Caco-2 (cell line): ENCODE data around the gene MAFF. TPM values are rescaled to one million over a fixed set of nuclear protein-coding genes. Genes with fewer than 3 reads are reported as not detected.

Experiments
- BruUV-seq: library from RNA; stranded (reverse); fragments of 400-500 nt; replicated peaks from 2 replicates; lab custom pipeline; 2021; lab: Mats Ljungman, UMichigan
- CTCF ChIA-PET: fragments of 300-600 bp; sonication (Branson Sonifier 250); formaldehyde crosslinking; loops from one replicate; lab custom pipeline; 2022; ENCODE audit warnings: antibody characterized with exemption; lab: Charles Lee
- POLR2A ChIA-PET: fragments of 300-600 bp; sonication (Branson Sonifier 250); formaldehyde crosslinking; loops from one replicate; lab custom pipeline; 2022; ENCODE audit warnings: antibody characterized with exemption; lab: Charles Lee
- DNase-seq, 2 experiments: peaks; one replicate each; pipeline versions ENCODE4 v3.0.0 to v3.0.0-alpha.2; 2020 to 2022
- H3K27me3 ChIP-seq: replicated peaks from 2 replicates; pipeline ENCODE4 v1.6.0; 2011; ENCODE audit warnings: low read length; ENCODE audit not compliant: control insufficient read depth, insufficient read depth
- H3K36me3 ChIP-seq: 2 replicates; pipeline ENCODE4 v1.5.1; 2011; ENCODE audit warnings: low read length; ENCODE audit not compliant: control insufficient read depth, insufficient read depth
- H3K4me1 ChIP-seq: fragments of 250-450 bp; sonication (Bioruptor Pico); 2 replicates; pipeline ENCODE4 v1.5.1; 2020; ENCODE audit warnings: mild to moderate bottlenecking
- H3K4me3 ChIP-seq: 2 replicates; pipeline ENCODE4 v1.5.1; 2011; ENCODE audit warnings: low read depth, mild to moderate bottlenecking, control low read depth, low read length
- H3K9me3 ChIP-seq: fragments of 250-450 bp; sonication (Bioruptor Pico); 2 replicates; pipeline ENCODE4 v1.5.1; 2020; ENCODE audit warnings: mild to moderate bottlenecking, moderate library complexity
- H3K27ac Mint-ChIP-seq: one replicate; pipeline ENCODE4 v1.8.0; 2022; ENCODE audit warnings: mixed read lengths; ENCODE audit not compliant: unreplicated experiment
- H3K27me3 Mint-ChIP-seq: one replicate; pipeline ENCODE4 v1.8.0; 2022; ENCODE audit warnings: mixed read lengths; ENCODE audit not compliant: insufficient read depth, unreplicated experiment
- H3K36me3 Mint-ChIP-seq: one replicate; pipeline ENCODE4 v1.8.0; 2022; ENCODE audit warnings: mild to moderate bottlenecking, mixed read lengths; ENCODE audit not compliant: insufficient read depth, unreplicated experiment
- H3K4me1 Mint-ChIP-seq: one replicate; pipeline ENCODE4 v1.8.0; 2022; ENCODE audit warnings: low read depth, mixed read lengths; ENCODE audit not compliant: unreplicated experiment
- H3K4me3 Mint-ChIP-seq: one replicate; pipeline ENCODE4 v1.8.0; 2022; ENCODE audit warnings: mild to moderate bottlenecking, moderate library complexity, mixed read lengths; ENCODE audit not compliant: unreplicated experiment
- H3K9me3 Mint-ChIP-seq: one replicate; pipeline ENCODE4 v1.8.0; 2022; ENCODE audit warnings: mixed read lengths; ENCODE audit not compliant: unreplicated experiment
- intact Hi-C: fragments of 100-400 bp; cut with micrococcal nuclease; formaldehyde crosslinking; loops from one replicate; pipeline ENCODE4 v1.10.0; 2022; ENCODE audit not compliant: unreplicated experiment
- total RNA-seq: library from RNA; stranded (reverse); gene quantifications from 2 replicates; pipeline ENCODE4 v1.2.3, GENCODE V29; 2022
- TF ChIP-seq, protein P1 (sequence below), 2 experiments: fragments of 200-600 bp in 1 of 2; IDR thresholded peaks; 1 replicate in 1 of 2; 2 replicates in 1 of 2; pipeline versions ENCODE4 v1.5.1 to v1.8.0; 2011 to 2022; ENCODE audit warnings: antibody characterized with exemption in 1 of 2, control low read depth in 1 of 2, inconsistent platforms in 1 of 2, low read depth in 1 of 2, low read length in 1 of 2, mild to moderate bottlenecking in 1 of 2, moderate library complexity in 1 of 2; ENCODE audit not compliant: insufficient read depth in 1 of 2, severe bottlenecking in 1 of 2, unreplicated experiment in 1 of 2

Gene MAFF
- total RNA-seq, 1 experiment from 2014 or later, result 6.8 TPM

DNA sequence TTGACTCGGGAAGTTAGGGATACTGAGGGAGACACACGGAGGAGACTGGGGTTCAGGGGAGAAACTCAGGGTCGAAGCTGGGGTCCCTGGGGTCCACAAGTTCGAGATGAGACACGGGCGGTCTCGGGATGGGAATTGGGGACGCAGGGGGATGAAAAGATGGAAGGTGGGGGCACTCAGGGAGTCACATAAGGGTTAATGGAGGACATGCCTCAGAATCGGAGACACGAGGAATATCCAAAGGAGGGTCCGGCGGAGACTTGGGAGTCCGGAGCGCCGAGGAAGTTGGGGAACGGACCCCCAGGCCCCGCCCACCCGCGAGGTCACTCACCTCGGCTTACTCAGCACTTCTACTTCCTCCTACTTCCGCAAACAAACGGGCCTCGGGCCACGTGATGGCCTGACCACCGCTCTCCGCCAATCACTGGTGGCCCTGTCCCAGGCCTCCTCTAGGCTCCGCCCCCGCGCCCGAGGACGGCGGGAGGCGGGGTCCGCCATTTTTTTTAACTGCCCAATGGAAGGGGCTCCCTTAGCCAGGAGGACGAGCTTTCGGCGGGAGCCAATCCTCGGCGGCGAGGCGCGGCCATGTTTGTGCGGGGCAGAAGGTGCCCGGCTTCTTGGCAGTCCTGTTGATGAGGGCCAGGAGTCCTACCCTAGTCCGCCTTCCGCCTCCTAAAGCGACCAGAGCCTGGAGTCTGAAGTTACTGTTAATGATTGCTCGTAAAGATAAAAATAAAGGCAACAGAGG is 20.2 kb upstream of the MAFF start, which contains the start of gene PLA2G6:
Gene PLA2G6, minus strand, starts transcription at position 378 of the 748 bp plus-strand sequence. CDS start 12,404 bp downstream, outside the sequence.
- Histone ChIP-seq H3K36me3 (no peaks in the 10 kb centered on the region), H3K27me3 (no peaks in the 10 kb centered on the region), H3K4me3 (peak within 1 kb of the TSS; percentile 55), H3K4me1 (peaks cover 44% of the 10 kb centered on the region), H3K9me3 (no peaks in the 10 kb centered on the region)
- H3K27me3 Mint-ChIP-seq, result no peaks in the 10 kb centered on the region
- H3K4me3 Mint-ChIP-seq, result peak within 1 kb of the TSS; percentile 97
- DNase-seq, result peak; percentile 99
- POLR2A ChIA-PET, result interaction anchor here (0.6 to 1.0 kb wide), 8 partner anchors 11 to 77 kb away, joined by 3 to 15 read pairs (median 4); partner anchors contain the start of gene MAFF
- peak within 1 kb of the TSS; percentile 99 for H3K27ac Mint-ChIP-seq
- BruUV-seq, result no TSS peak
- CTCF ChIA-PET, result interaction anchor here (0.7 to 1.0 kb wide), 4 partner anchors 20 to 217 kb away, joined by 3 to 4 read pairs (median 4); no protein-coding TSS in a partner anchor
- TF ChIP-seq, protein P1, sequence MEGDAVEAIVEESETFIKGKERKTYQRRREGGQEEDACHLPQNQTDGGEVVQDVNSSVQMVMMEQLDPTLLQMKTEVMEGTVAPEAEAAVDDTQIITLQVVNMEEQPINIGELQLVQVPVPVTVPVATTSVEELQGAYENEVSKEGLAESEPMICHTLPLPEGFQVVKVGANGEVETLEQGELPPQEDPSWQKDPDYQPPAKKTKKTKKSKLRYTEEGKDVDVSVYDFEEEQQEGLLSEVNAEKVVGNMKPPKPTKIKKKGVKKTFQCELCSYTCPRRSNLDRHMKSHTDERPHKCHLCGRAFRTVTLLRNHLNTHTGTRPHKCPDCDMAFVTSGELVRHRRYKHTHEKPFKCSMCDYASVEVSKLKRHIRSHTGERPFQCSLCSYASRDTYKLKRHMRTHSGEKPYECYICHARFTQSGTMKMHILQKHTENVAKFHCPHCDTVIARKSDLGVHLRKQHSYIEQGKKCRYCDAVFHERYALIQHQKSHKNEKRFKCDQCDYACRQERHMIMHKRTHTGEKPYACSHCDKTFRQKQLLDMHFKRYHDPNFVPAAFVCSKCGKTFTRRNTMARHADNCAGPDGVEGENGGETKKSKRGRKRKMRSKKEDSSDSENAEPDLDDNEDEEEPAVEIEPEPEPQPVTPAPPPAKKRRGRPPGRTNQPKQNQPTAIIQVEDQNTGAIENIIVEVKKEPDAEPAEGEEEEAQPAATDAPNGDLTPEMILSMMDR (IDR thresholded peaks at IDR 0.05; ENCODE audit: insufficient read depth in 1 of 2, low read depth in 1 of 2, low read length in 1 of 2, severe bottlenecking in 1 of 2, unreplicated experiment in 1 of 2), result no peak
- peaks cover 32% of the 10 kb centered on the region for H3K4me1 Mint-ChIP-seq
- H3K9me3 Mint-ChIP-seq, result no peaks in the 10 kb centered on the region
- peaks cover 18% of the 10 kb centered on the region for H3K36me3 Mint-ChIP-seq
- intact Hi-C loops, result loop anchor here (2.0 to 10.0 kb wide), 3 partner anchors 21 to 67 kb away; partner anchors contain the start of gene BAIAP2L2

DNA sequence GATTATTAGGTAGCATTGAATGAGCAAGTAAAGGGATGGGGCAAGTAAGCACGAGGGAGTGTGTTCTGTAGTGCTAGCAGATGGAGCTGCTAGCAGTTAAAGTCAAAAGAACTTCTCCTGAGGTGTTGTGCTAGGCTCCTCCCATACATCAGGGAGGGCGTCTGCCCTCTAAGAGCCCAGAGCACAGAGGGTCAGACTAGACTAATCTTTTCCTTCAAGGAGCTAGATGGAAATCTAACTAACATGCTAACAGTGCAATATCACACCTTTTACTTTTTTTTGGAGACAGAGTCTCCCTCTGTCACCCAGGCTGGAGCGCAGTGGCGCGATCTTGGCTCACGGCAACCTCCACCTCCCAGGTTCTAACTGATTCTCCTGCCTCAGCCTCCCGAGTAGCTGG is 17.0 kb upstream of the MAFF start:
- peaks cover 27% of the 10 kb centered on the region for H3K4me1 Mint-ChIP-seq
- ChIA-PET POLR2A (no interaction called here), CTCF (no interaction called here)
- H3K4me3 Mint-ChIP-seq, result no peak overlapping the region
- TF ChIP-seq, protein P1 (IDR thresholded peaks at IDR 0.05; ENCODE audit: insufficient read depth in 1 of 2, low read depth in 1 of 2, low read length in 1 of 2, severe bottlenecking in 1 of 2, unreplicated experiment in 1 of 2), result no peak
- Histone ChIP-seq H3K9me3 (no peaks in the 10 kb centered on the region), H3K36me3 (no peaks in the 10 kb centered on the region), H3K27me3 (no peaks in the 10 kb centered on the region), H3K4me3 (no peak overlapping the region), H3K4me1 (peaks cover 21% of the 10 kb centered on the region)
- no peak for DNase-seq
- H3K27me3 Mint-ChIP-seq, result no peaks in the 10 kb centered on the region
- no TSS peak for BruUV-seq
- H3K9me3 Mint-ChIP-seq, result no peaks in the 10 kb centered on the region
- peaks cover 17% of the 10 kb centered on the region for H3K36me3 Mint-ChIP-seq
- H3K27ac Mint-ChIP-seq, result no peak overlapping the region
- intact Hi-C loops, result loop anchor here (5.0 to 10.0 kb wide), 2 partner anchors 33 to 70 kb away; partner anchors contain the start of gene BAIAP2L2

DNA sequence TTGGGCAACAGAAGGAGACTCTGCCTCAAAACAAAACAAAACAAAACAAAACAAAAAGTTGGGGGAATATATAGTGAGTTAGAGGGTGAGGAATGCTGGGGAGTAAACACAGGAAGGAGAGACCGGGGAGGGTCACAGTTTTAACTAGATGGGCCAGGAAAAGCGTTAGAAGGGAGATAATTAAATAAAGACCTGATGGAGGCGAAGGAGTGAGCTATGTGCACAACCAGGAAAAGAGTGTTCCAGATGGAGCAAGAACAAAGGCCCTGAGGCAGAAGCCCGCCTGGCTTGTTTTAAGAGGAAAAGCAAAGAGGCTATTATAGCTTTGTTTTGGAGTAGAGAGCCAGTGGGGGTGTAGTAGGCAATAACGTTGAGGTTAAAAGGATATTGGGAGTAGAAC is 15.4 kb upstream of the MAFF start:
- BruUV-seq, result no TSS peak
- Mint-ChIP-seq H3K4me3 (no peak overlapping the region), H3K36me3 (peaks cover 17% of the 10 kb centered on the region), H3K9me3 (no peaks in the 10 kb centered on the region), H3K27ac (no peak overlapping the region), H3K4me1 (peaks cover 11% of the 10 kb centered on the region), H3K27me3 (no peaks in the 10 kb centered on the region)
- ChIA-PET CTCF (interaction anchor here (0.6 to 0.7 kb wide), 2 partner anchors 41 to 87 kb away, joined by 3 to 4 read pairs; no protein-coding TSS in a partner anchor), POLR2A (interaction anchor here (0.5 kb wide), 1 partner anchor 15 kb away, joined by 11 read pairs; the partner anchor contains the start of gene MAFF)
- Histone ChIP-seq H3K27me3 (no peaks in the 10 kb centered on the region), H3K4me1 (peaks cover 6% of the 10 kb centered on the region; the same call in 1 of the 2 replicates), H3K9me3 (no peaks in the 10 kb centered on the region), H3K36me3 (no peaks in the 10 kb centered on the region), H3K4me3 (no peak overlapping the region)
- TF ChIP-seq, protein P1 (IDR thresholded peaks at IDR 0.05; ENCODE audit: insufficient read depth in 1 of 2, low read depth in 1 of 2, low read length in 1 of 2, severe bottlenecking in 1 of 2, unreplicated experiment in 1 of 2), result no peak
- no peak for DNase-seq
- intact Hi-C loops, result loop anchor here (2.0 to 10.0 kb wide), 2 partner anchors 14 to 72 kb away; partner anchors contain the start of genes BAIAP2L2 and MAFF
